OCI-LY7 (cell line): ENCODE data around the gene WDR83. TPM values are rescaled to one million over a fixed set of nuclear protein-coding genes. Genes with fewer than 3 reads are reported as not detected.

Experiments
- BruUV-seq: library from RNA; stranded (reverse); fragments of 400-500 nt; replicated peaks from 2 replicates; lab custom pipeline; 2021; lab: Mats Ljungman, UMichigan
- CTCF ChIA-PET: fragments of 300-600 bp; sonication (Branson Sonifier 250); formaldehyde crosslinking; loops from one replicate; lab custom pipeline; 2022; ENCODE audit warnings: antibody characterized with exemption; ENCODE audit not compliant: unreplicated experiment; lab: Charles Lee
- POLR2A ChIA-PET: fragments of 300-600 bp; sonication (Branson Sonifier 250); formaldehyde crosslinking; loops from one replicate; lab custom pipeline; 2022; ENCODE audit warnings: antibody characterized with exemption; lab: Charles Lee
- DNase-seq: peaks from one replicate; pipeline ENCODE4 v3.0.0-alpha.2; 2015; ENCODE audit warnings: low spot score
- H2AFZ ChIP-seq: fragments of 200-600 bp; sonication (generic), shearing (Covaris generic); 2 replicates; pipeline ENCODE4 v1.6.1; 2014; ENCODE audit warnings: mild to moderate bottlenecking, antibody characterized with exemption, low read length, moderate library complexity
- H3K27ac ChIP-seq: fragments of 200-600 bp; sonication (generic); 2 replicates; pipeline ENCODE4 v1.5.1; 2014; ENCODE audit warnings: mixed run types, low read depth, mild to moderate bottlenecking, moderate library complexity, low read length, inconsistent platforms; ENCODE audit not compliant: poor library complexity, severe bottlenecking
- H3K36me3 ChIP-seq: fragments of 200-600 bp; sonication (generic); 2 replicates; pipeline ENCODE4 v1.6.1; 2014; ENCODE audit warnings: mild to moderate bottlenecking, antibody characterized with exemption, low read length, moderate library complexity, mixed read lengths; ENCODE audit not compliant: insufficient read depth
- H3K4me1 ChIP-seq: fragments of 200-600 bp; sonication (generic); 2 replicates; pipeline ENCODE4 v1.5.1; 2014; ENCODE audit warnings: mild to moderate bottlenecking, low read length; ENCODE audit not compliant: insufficient read depth, poor library complexity, severe bottlenecking
- H3K4me2 ChIP-seq: fragments of 200-600 bp; sonication (generic); 2 replicates; pipeline ENCODE4 v1.6.1; 2014; ENCODE audit warnings: mild to moderate bottlenecking, low read length
- H3K4me3 ChIP-seq: fragments of 200-600 bp; sonication (generic); 2 replicates; pipeline ENCODE4 v1.5.1; 2014; ENCODE audit warnings: mild to moderate bottlenecking, low read depth, low read length; ENCODE audit not compliant: poor library complexity, severe bottlenecking
- H3K79me2 ChIP-seq: fragments of 200-600 bp; sonication (generic); 2 replicates; pipeline ENCODE4 v1.6.1; 2016; ENCODE audit warnings: low read depth, mild to moderate bottlenecking, low read length, moderate library complexity, mixed read lengths; ENCODE audit not compliant: insufficient read depth
- H3K9me2 ChIP-seq: fragments of 200-600 bp; sonication (generic); 2 replicates; pipeline ENCODE4 v1.6.1; 2016; ENCODE audit warnings: mild to moderate bottlenecking, low read length, mixed read lengths; ENCODE audit not compliant: insufficient read depth
- H3K9me3 ChIP-seq: fragments of 200-600 bp; sonication (generic); 2 replicates; pipeline ENCODE4 v1.6.1; 2014; ENCODE audit warnings: mild to moderate bottlenecking, mixed run types, low read length, mixed read lengths
- H4K20me1 ChIP-seq: fragments of 200-600 bp; sonication (generic); 2 replicates; pipeline ENCODE4 v1.6.1; 2014; ENCODE audit warnings: mild to moderate bottlenecking, antibody characterized with exemption, low read length, moderate library complexity, mixed read lengths; ENCODE audit not compliant: insufficient read depth
- EZH2phosphoT487 ChIP-seq: fragments of 200-600 bp; sonication (generic); IDR thresholded peaks from 2 replicates; pipeline ENCODE4 v1.6.1; 2018; ENCODE audit warnings: low read depth, borderline replicate concordance, mild to moderate bottlenecking, mixed run types, antibody characterized with exemption, low read length, moderate library complexity, mixed read lengths
- intact Hi-C: fragments of 100-400 bp; cut with micrococcal nuclease; formaldehyde crosslinking; loops from one replicate; pipeline ENCODE4 v1.10.0; 2022; ENCODE audit not compliant: unreplicated experiment
- total RNA-seq, 2 experiments: library from RNA; depleted of rRNA in 1 of 2; stranded (reverse); fragments of >200 nt in 1 of 2; shearing (Covaris generic) in 1 of 2; gene quantifications; 2 replicates each; pipeline ENCODE4 v1.2.3, GENCODE V29; 2014 to 2022
- TF ChIP-seq, protein P1 (sequence below): fragments of 200-600 bp; sonication (generic); conservative IDR thresholded peaks from 2 replicates; pipeline ENCODE4 v1.5.1; 2014; ENCODE audit warnings: mild to moderate bottlenecking, antibody characterized with exemption, low read length, moderate library complexity, mixed read lengths

Gene WDR83
- total RNA-seq, 2 experiments from 2014 or later, result 15.9 to 17.0 TPM

DNA sequence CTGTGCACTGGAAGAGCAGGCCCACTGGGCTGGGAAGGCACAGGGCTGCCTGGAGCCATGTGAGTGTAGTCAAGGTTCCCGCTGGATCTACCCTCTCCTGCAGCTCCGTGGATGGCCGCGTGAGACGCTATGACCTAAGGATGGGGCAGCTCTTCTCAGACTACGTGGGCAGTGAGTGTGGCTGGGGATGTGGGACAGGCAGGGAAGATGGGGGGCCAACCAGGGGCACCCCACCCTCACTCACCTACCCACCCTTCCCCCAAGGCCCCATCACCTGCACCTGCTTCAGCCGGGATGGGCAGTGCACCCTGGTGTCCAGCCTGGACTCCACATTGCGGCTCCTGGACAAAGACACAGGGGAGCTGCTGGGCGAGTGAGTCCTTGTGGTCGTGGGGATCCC, 6.1 kb downstream of the WDR83 start:
- ChIA-PET CTCF (interaction anchor here (1.0 kb wide), 1 partner anchor 108 kb away, joined by 4 read pairs; no protein-coding TSS in a partner anchor), POLR2A (interaction anchor here (0.5 kb wide), 1 partner anchor 125 kb away, joined by 3 read pairs; no protein-coding TSS in a partner anchor)
- no peak overlapping the region for H3K4me3 ChIP-seq
- no peaks in the 10 kb centered on the region for H4K20me1 ChIP-seq
- peaks cover 20% of the 10 kb centered on the region; the same call in 1 of the 2 replicates for H3K79me2 ChIP-seq
- DNase-seq, result no peak
- H3K9me3 ChIP-seq, result no peaks in the 10 kb centered on the region
- intact Hi-C loops, result loop anchor here (1.0 to 5.0 kb wide), 3 partner anchors 32 to 795 kb away; no protein-coding TSS in a partner anchor
- no TSS peak for BruUV-seq
- H3K36me3 ChIP-seq, result peaks cover 59% of the 10 kb centered on the region
- no peak for TF ChIP-seq EZH2phosphoT487
- TF ChIP-seq, protein P1, sequence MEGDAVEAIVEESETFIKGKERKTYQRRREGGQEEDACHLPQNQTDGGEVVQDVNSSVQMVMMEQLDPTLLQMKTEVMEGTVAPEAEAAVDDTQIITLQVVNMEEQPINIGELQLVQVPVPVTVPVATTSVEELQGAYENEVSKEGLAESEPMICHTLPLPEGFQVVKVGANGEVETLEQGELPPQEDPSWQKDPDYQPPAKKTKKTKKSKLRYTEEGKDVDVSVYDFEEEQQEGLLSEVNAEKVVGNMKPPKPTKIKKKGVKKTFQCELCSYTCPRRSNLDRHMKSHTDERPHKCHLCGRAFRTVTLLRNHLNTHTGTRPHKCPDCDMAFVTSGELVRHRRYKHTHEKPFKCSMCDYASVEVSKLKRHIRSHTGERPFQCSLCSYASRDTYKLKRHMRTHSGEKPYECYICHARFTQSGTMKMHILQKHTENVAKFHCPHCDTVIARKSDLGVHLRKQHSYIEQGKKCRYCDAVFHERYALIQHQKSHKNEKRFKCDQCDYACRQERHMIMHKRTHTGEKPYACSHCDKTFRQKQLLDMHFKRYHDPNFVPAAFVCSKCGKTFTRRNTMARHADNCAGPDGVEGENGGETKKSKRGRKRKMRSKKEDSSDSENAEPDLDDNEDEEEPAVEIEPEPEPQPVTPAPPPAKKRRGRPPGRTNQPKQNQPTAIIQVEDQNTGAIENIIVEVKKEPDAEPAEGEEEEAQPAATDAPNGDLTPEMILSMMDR, result no peak
- no peak overlapping the region for H2AFZ ChIP-seq
- no peak overlapping the region for H3K27ac ChIP-seq
- no peaks in the 10 kb centered on the region for H3K9me2 ChIP-seq
- H3K4me2 ChIP-seq, result no peak overlapping the region
- peaks cover 19% of the 10 kb centered on the region for H3K4me1 ChIP-seq

DNA sequence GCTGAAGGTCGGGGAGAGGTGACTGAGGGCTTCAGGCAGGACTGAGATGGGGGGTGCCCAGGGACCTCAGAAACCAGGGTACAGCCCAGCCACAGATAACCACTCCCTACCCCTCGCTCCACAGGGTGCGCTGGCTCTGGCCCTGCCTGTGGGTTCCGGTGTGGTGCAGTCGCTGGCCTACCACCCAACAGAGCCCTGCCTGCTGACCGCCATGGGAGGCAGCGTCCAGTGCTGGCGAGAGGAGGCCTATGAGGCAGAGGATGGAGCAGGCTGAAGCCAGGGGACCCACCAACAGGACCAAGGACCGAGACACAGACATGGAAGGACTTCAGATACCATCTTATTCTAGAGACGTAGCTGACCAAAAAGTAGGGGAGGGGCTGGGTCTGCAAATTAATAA, 8.8 kb downstream of the WDR83 start:
- H3K27ac ChIP-seq, result no peak overlapping the region

DNA sequence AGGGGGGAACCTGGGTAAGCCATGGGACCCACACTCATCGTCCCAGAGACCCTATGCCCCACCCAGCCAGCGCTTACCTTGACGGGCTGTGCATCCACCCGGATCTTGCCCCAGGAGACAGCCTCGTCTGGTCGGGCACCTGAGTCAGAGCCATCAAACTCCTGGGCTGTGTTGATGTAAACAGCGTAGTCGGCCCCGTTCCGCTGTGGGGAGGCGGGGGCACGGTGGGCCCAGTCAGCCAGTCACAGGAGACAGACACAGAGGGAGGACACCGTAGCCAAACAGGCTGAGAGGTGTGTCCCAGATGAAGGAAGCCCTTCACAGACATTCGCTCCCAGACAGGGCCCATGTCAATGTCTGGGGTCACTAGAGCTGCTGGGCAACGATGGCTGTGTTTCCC, 9.3 kb downstream of the WDR83 start:
- no peak for TF ChIP-seq EZH2phosphoT487
- TF ChIP-seq, protein P1, result no peak
- no peaks in the 10 kb centered on the region for H3K9me2 ChIP-seq
- ChIA-PET POLR2A (interaction anchor here (0.5 kb wide), 1 partner anchor 106 kb away, joined by 3 read pairs; no protein-coding TSS in a partner anchor), CTCF (no interaction called here)
- H3K9me3 ChIP-seq, result no peaks in the 10 kb centered on the region
- peaks cover 9% of the 10 kb centered on the region for H3K79me2 ChIP-seq
- H3K27ac ChIP-seq, result no peak overlapping the region
- peaks cover 11% of the 10 kb centered on the region for H3K4me1 ChIP-seq
- H3K36me3 ChIP-seq, result peaks cover 81% of the 10 kb centered on the region
- no peak for DNase-seq
- intact Hi-C loops, result loop anchor here (2.0 kb wide), 1 partner anchor 121 kb away; no protein-coding TSS in a partner anchor
- no peak overlapping the region for H3K4me2 ChIP-seq
- no peak overlapping the region for H3K4me3 ChIP-seq
- peaks cover 10% of the 10 kb centered on the region; the same call in 1 of the 2 replicates for H4K20me1 ChIP-seq
- no TSS peak for BruUV-seq
- no peak overlapping the region for H2AFZ ChIP-seq

More for the DNA sequence above, 8.8 kb downstream of the WDR83 start:
- TF ChIP-seq, protein P1, result no peak
- no peak for TF ChIP-seq EZH2phosphoT487
- no peak overlapping the region for H2AFZ ChIP-seq
- no peaks in the 10 kb centered on the region for H3K9me3 ChIP-seq
- peaks cover 13% of the 10 kb centered on the region for H3K4me1 ChIP-seq
- H3K4me3 ChIP-seq, result no peak overlapping the region
- ChIA-PET POLR2A (no interaction called here), CTCF (no interaction called here)
- H3K79me2 ChIP-seq, result peaks cover 11% of the 10 kb centered on the region
- H3K9me2 ChIP-seq, result no peaks in the 10 kb centered on the region
- BruUV-seq, result no TSS peak
- no peak overlapping the region for H3K4me2 ChIP-seq
- no peak for DNase-seq
- H4K20me1 ChIP-seq, result peaks cover 10% of the 10 kb centered on the region; the same call in 1 of the 2 replicates
- intact Hi-C loops, result no loop called here
- peaks cover 84% of the 10 kb centered on the region for H3K36me3 ChIP-seq
